MV-4-11 (cell line): ENCODE results near the gene CLCF1.

Experiments
- DNase-seq: peaks from one replicate; lab custom pipeline; 2025; lab: John Stamatoyannopoulos, UW

Gene CLCF1

DNA sequence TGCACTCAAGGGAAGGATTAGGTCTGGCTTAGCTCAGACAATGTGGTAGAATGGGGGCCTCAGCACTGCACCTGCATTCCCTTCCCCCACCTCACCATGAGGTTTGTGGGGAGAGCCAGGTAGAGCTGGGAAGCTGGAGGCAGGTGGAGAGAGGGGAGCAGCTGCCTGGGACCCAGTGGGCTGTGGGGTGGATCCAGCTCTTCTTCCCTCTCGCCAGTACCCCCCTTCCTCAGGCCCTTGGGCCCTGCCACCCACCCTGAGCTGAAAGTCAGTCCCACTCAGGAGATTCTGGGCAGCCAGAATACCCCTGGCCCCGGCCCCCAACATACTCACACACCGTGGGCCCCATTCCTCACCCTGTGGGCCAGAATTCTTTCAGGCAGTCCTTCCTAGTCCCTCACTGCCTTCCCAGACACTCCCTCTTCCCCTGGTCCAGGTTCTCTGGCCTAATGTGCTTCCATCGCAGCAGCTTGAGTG, 17.0 kb downstream of the CLCF1 start:
- DNase-seq = no peak

- no peak for DNase-seq
These were observed 17.5 kb downstream of the CLCF1 start for GRCh38 chr11:67355794-67356386.

- no peak for DNase-seq
These were observed 18.2 kb downstream of the CLCF1 start for GRCh38 chr11:67355023-67355793.

DNA sequence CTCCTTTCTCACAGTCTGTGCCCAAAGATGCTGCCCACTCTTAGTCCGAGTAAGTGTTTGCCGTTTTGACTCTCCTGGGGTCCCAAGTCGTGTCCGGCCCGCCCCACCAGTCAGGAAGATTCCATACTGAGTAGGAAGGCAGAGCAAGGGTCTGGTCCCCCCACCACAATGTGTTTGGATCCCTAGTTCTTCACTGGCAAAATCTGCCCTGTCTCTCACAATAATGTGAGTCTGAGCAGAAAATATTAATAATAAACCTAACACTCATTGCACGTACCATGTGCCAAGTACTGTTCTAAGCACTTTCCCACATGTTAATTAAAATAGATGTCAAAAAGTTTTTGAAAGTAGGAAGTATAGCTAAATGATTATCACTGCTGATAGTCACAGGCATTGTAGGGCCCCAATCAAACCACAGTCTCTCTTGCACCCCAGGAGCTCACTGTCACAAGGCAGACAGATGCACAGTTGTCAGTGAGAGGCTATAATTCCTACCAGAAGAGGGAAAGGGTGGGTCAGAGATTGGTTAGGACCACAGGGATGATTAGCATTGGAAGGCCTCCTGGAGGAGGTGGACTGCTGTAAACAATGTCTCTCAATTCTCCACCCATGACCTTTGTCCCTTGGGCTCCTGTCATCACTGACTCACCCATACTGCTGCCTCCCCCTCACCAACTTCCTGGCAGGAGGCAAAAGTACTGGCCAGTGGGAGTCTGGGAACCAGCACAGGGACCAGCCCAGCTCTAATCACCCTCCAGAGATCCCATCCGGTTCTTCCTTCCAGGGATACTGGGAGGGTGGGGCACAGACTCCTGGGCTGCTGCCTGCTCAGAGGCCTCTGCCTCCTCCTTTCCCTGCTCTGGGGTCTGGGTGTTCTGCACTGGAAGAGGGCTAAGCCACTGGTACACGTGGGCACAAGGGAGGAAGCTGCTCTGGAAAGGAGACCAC, 19.0 kb downstream of the CLCF1 start:
- peak; percentile 72 for DNase-seq

DNA sequence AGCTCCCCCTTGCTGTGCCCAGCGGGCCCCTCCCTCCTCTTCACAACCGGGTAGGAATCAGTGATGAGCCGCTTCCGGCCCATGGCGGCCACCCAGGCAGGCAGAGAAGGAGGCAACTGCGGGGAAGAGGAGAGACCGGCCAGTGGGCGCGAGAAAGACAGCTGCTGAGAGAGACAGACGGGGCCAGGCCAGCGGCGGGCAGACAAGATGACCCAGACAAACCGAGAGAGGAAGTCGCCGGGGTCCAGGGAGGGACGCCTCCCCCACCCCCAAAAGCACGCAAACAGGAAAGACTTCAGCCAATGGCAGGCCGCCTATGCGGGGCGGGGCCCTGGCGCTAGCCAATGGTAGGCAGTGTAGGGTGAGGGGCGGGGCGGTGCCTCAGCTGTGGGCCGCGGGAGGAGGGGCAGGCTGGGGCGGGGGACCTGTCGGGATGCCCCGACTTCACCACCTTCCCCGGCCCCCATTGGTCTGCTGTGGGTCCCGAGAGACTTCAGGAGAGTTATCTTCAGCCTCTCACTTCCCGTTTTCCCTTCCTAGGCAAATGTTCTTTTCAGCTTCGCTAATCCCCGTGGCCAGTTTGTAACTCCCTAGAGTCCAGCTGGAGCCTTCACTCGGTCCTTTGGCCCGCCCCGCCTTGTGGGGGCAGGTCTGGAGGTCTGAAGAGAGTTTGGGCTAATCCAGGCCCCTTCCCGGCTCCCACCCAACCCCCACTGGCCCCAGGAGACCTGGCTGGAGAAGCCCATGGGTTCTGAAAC, 19.9 kb downstream of the CLCF1 start, which contains the start of gene POLD4:
Gene POLD4, minus strand, starts transcription at position 230 of the 758 bp plus-strand sequence. Its CDS starts 147 bp downstream, at position 83.
- DNase-seq = peak; percentile 99

GRCh38 chr11:67352546-67353316, 20.7 kb downstream of the CLCF1 start:
- peak; percentile 40 for DNase-seq

GRCh38 chr11:67351275-67352005, 22.0 kb downstream of the CLCF1 start:
- peak; percentile 70 for DNase-seq

GRCh38 chr11:67349928-67350465, 23.4 kb downstream of the CLCF1 start:
- DNase-seq = no peak

DNA sequence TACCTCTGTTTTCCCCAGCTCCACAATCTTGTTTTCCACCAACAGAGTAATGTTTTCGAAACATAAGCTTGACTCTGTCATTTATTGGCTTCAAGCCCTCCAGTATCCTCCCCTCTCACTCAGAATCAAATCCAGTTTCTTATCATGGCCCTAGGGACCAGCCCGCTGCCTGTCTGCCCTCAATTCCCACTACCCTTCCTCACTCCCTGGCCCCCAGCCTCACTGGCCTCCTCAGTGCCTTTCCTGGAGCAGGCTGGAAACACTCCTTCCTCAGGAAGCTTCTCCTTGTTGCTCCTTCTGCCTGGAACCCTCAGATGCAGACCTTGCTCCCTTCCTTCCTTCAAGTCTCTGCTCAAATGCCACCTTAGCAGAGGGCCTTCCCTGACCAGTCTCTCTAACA, 23.9 kb downstream of the CLCF1 start:
- no peak for DNase-seq

DNA sequence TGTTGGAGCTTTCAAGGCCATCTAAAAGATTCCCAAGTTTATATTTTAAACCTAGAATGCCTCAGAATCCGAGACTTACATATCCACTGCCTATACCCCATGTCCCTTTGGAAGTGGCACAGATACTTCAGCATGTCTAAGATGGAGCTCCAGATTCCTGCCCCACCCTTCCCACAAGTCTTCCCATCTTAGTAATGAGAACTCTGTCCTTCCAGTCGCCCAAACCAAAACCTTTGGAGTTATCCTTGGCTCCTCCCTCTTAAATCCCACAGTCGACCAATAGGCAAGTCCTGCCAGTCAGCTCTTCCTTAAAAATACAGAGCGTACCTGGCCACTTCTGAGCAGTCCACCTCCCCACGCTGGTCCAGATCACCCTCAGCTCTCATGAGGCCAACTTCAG, 24.4 kb downstream of the CLCF1 start:
- DNase-seq = no peak

- DNase-seq = no peak
These were observed 25.2 kb downstream of the CLCF1 start for GRCh38 chr11:67347964-67348749.

- peak; percentile 38 for DNase-seq
These were observed 27.2 kb downstream of the CLCF1 start for GRCh38 chr11:67345920-67346819.

- DNase-seq = no peak
These were observed 28.0 kb downstream of the CLCF1 start for GRCh38 chr11:67345247-67345919.

- DNase-seq = peak; percentile 83
These were observed 29.1 kb downstream of the CLCF1 start for GRCh38 chr11:67344264-67344663.

- no peak for DNase-seq
These were observed 36.1 kb downstream of the CLCF1 start for GRCh38 chr11:67337257-67337656.

GRCh38 chr11:67332081-67332691, 41.2 kb downstream of the CLCF1 start:
- no peak for DNase-seq

DNA sequence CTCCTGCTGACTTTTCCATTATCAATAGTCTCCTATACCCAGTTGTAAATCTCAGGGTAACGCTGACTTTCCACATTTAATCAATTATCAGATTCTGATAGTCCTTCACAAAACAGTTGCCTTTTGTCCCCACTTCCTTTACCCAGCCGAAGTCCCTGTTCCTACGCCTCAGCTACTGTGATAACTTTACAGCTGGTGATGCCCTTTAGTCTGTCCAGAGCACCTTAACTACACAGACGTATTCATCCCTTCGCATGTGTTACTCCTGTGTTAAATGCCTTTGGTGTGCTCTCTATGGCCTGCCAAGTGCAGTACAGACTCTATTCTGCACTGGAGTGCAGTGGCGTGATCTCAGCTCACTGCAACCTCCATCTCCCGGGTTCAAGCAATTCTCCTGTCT, 49.9 kb downstream of the CLCF1 start:
- DNase-seq = no peak
